Activated naive CD8-positive, alpha-beta T cell (primary cell): ENCODE measurements around the gene PRTN3.

Source experiments
- H3K27ac Mint-ChIP-seq: one replicate; pipeline ENCODE4 v1.8.0; 2021; ENCODE audit warnings: mixed read lengths
- H3K27me3 Mint-ChIP-seq: one replicate; pipeline ENCODE4 v1.8.0; 2021; ENCODE audit warnings: mixed read lengths
- H3K36me3 Mint-ChIP-seq: one replicate; pipeline ENCODE4 v1.8.0; 2021; ENCODE audit warnings: mixed read lengths
- H3K4me1 Mint-ChIP-seq: one replicate; pipeline ENCODE4 v1.8.0; 2021; ENCODE audit warnings: low read depth, mixed read lengths
- H3K4me3 Mint-ChIP-seq: one replicate; pipeline ENCODE4 v1.8.0; 2021; ENCODE audit warnings: mild to moderate bottlenecking, mixed read lengths
- H3K9me3 Mint-ChIP-seq: one replicate; pipeline ENCODE4 v1.8.0; 2021; ENCODE audit warnings: low read depth, mixed read lengths

Gene PRTN3, protein sequence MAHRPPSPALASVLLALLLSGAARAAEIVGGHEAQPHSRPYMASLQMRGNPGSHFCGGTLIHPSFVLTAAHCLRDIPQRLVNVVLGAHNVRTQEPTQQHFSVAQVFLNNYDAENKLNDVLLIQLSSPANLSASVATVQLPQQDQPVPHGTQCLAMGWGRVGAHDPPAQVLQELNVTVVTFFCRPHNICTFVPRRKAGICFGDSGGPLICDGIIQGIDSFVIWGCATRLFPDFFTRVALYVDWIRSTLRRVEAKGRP

DNA sequence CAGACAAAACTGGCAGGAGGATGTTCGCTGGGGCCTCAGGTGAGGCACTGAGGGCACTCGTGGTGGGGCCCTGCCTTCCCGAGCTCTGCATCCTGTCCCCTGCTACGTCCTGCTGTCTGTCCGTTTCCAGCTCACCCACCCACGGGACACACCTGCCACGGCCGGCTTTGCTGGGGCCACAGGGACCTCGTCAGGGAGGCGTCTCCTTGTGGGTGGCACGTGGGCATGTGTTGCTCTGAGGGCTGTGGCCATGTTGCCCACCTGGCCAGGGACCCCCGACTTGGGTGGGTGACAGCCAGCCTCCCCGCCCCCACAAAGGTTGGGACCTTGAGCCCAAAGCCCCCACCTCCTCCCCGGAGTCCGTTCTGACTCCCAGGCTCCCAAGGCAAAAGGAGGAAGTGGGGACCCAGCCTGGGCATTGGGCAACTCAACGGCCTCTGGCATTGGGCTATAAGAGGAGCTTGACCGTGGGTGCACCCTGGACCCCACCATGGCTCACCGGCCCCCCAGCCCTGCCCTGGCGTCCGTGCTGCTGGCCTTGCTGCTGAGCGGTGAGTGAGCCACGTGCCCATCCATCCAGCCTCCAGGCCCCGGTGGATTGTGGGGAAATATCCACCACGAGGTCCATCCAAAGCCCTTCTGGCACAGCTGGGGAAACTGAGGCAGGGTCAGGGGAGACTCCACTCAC is at the start of gene PRTN3:
Gene PRTN3 (plus strand): TSS at position 481 of the 688 bp plus-strand sequence. CDS start 10 bp downstream, at position 491.
- H3K36me3 Mint-ChIP-seq = no peaks in the 10 kb centered on the region
- H3K4me1 Mint-ChIP-seq = peaks cover 6% of the 10 kb centered on the region
- no peak within 1 kb of the TSS for H3K4me3 Mint-ChIP-seq
- H3K27me3 Mint-ChIP-seq = peaks cover 15% of the 10 kb centered on the region
- no peak within 1 kb of the TSS for H3K27ac Mint-ChIP-seq
- no peaks in the 10 kb centered on the region for H3K9me3 Mint-ChIP-seq

DNA sequence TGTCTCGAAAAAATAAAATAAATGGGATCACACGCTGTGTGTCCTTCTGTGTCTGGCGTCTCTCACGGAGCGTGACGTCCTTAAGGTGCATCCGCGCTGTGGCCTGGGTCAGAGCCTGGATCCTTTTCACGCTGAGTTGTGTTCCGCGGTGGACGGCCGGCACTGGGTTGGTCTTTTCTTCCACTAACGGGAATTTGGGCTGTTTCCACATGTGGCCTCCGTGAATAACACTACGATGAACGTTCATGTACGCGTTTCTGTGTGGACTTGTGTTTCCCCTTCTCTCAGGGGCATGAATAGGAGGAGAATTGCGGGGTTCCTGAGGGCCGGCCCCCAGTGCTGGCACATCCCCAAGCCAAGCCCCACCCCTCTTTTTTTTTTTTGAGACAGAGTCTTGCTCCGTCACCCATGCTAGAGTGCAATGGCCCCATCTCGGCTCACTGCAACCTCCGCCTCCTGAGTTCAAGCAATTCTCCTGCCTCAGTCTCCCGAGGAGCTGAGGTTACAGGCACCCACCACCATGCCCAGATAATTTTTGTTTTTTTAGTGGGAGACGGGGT is 49.7 kb upstream of the PRTN3 start:
- Mint-ChIP-seq H3K4me1 (no peaks in the 10 kb centered on the region), H3K27me3 (peaks cover 1% of the 10 kb centered on the region), H3K4me3 (no peak overlapping the region), H3K9me3 (no peaks in the 10 kb centered on the region), H3K27ac (no peak overlapping the region), H3K36me3 (no peaks in the 10 kb centered on the region)

DNA sequence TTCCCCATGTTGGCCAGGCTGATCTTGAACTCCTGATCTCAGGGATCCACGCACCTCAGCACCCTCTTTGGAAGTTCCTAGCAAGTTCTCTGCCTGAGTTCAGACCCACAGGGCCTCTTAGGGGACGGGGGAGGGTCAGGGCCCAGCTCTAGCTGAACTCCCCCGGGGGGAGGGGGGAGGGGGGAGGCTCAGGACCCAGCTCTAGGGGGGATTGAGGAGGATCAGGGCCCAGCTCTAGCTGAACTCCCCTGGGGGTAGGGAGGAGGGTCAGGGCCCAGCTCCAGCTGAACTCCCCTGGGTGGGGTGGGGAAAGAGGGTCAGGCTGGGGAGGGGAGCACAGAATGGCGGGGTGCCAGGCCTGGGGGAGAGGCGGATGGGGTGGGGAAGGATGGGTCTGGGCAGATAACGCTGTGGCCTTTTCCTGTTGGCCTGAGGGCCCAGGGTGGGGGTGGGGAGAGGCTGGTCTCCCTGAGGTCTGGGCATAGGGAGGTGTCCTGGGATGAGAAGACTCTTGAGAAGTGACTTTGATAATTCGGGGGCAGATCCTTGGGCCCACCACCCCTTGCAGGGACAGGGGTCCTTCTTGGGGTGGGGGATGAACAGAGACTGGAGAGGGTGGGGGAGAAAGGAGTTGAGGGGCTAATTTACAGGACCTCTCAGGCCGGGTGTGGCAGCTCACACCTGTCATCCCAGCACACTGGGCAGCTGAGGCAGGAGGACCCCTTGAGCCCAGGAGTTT is 49.1 kb upstream of the PRTN3 start:
- Mint-ChIP-seq H3K4me1 (peaks cover 2% of the 10 kb centered on the region), H3K27ac (no peak overlapping the region), H3K4me3 (no peak overlapping the region), H3K27me3 (peaks cover 1% of the 10 kb centered on the region), H3K36me3 (no peaks in the 10 kb centered on the region), H3K9me3 (no peaks in the 10 kb centered on the region)

DNA sequence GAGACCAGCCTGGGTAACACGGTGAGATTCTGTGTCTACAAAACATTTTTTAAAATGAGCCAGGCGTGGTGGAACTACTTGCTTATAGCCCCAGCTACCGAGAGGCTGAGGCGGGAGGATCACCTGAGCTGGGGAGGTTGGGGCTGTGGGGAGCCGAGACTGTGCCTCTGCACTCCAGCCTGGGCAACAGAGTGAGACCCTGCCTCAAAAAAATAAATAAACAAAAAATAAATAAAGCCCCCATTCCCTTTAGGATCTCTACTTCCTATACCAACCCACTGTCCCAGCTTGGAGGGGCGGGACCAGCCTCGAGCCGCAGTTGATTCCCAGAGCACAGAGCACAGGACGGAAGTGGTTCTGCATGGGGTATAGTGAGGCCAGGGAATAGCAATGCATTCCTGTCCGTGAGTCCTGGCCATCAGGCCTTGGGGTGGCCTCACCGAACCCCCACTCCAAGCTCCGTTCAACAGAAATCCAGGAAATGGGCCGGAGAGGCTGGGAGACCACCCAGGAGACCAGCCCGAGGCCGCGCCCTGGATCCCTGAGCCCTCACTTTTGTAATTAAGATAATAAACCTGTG is 48.4 kb upstream of the PRTN3 start:
- H3K4me3 Mint-ChIP-seq = no peak overlapping the region
- H3K27ac Mint-ChIP-seq = no peak overlapping the region
- no peaks in the 10 kb centered on the region for H3K36me3 Mint-ChIP-seq
- H3K27me3 Mint-ChIP-seq = peaks cover 1% of the 10 kb centered on the region
- H3K4me1 Mint-ChIP-seq = peaks cover 2% of the 10 kb centered on the region
- no peaks in the 10 kb centered on the region for H3K9me3 Mint-ChIP-seq

DNA sequence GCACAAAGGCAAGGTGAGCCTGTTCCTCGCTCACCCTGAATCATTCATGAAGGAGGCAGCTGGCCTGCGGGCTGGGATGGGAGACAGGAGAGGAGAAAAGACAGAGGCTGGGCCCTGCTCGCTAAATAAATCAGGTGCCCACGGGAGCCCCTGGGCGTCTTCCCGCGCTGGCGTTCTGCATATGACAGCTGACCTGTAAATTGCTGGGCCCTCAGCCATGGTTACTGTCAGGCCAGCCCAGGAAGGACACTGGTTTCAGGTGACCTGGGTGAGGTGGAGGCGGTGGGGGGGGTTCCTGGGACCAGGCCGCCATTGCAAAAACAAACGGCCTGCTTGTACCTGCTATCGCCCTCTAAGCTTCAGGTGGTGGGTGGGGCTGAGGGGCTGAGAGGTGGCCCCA is 47.0 kb upstream of the PRTN3 start:
- no peak overlapping the region for H3K4me3 Mint-ChIP-seq
- H3K27me3 Mint-ChIP-seq = peaks cover 1% of the 10 kb centered on the region
- peaks cover 2% of the 10 kb centered on the region for H3K36me3 Mint-ChIP-seq
- H3K4me1 Mint-ChIP-seq = peaks cover 2% of the 10 kb centered on the region
- no peak overlapping the region for H3K27ac Mint-ChIP-seq
- H3K9me3 Mint-ChIP-seq = no peaks in the 10 kb centered on the region

DNA sequence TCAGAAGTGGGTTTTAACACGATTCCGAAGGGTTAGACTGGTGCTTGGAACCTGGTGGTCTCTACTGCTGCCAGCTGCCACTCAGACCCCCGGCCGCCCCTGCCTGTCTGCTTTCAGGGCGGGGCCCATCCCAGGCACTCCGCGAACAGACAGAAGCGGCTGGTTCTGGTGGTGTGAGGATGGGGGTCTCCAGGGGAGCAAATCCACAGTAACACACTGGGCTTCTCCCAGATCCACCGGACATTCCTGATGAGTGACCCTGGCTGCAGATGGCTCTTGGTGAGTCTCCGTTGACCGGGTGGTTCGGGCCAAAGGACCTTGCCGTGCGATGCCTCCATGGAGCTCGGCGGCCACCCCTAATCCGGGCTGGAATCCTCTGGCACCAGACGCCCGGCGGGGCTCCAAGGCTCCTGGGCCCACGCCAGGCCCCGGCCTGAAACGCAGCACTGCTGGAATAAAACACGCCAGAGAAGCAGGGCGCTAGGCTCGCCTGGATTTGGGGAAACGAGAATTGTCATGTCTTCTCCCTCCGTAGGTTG is 45.7 kb upstream of the PRTN3 start:
- no peaks in the 10 kb centered on the region for H3K27me3 Mint-ChIP-seq
- H3K27ac Mint-ChIP-seq = no peak overlapping the region
- H3K4me1 Mint-ChIP-seq = peaks cover 12% of the 10 kb centered on the region
- H3K9me3 Mint-ChIP-seq = no peaks in the 10 kb centered on the region
- H3K4me3 Mint-ChIP-seq = no peak overlapping the region
- H3K36me3 Mint-ChIP-seq = peaks cover 4% of the 10 kb centered on the region

DNA sequence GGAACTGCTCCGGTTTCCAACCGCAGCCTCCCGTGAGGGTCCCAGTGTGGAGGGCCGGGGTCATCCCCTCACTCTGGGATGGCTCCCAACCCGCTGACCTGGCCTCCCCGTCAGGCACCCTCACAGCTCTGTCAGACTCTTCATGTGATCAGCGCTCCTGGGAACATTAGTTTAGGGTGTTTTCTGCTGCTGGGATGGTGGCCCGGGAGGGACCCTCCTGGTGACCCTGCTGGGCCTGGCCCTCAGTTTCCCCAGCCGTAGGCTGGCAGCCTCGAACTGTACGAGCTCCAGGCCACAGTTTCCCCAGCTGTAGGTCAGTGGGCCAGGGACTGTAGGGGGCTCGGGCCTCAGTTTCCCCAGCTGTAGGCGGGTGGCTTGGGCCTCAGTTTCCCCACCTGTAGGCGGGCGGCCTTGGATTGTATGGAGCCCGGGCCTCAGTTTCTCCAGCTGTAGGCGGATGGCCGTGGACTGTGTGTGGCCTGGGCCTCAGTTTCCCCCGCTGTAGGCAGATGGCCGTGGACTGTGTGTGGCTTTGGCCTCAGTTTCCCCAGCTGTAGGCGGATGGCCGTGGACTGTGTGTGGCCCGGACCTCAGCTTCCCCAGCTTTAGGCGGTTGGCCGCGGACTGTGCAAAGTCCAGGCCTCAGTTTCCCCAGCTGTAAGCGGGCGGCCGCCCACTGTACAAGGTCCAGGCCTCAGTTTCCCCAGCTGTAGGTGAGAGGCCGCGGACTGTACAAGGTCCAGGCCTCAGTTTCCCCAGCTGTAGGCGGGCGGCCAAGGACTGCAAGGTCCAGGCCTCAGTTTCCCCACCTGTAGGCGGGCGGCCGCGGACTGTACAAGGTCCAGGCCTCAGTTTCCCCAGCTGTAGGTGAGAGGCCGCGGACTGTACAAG is 44.9 kb upstream of the PRTN3 start:
- Mint-ChIP-seq H3K27ac (no peak overlapping the region), H3K27me3 (no peaks in the 10 kb centered on the region), H3K4me1 (peaks cover 18% of the 10 kb centered on the region), H3K36me3 (peaks cover 7% of the 10 kb centered on the region), H3K4me3 (no peak overlapping the region), H3K9me3 (no peaks in the 10 kb centered on the region)

DNA sequence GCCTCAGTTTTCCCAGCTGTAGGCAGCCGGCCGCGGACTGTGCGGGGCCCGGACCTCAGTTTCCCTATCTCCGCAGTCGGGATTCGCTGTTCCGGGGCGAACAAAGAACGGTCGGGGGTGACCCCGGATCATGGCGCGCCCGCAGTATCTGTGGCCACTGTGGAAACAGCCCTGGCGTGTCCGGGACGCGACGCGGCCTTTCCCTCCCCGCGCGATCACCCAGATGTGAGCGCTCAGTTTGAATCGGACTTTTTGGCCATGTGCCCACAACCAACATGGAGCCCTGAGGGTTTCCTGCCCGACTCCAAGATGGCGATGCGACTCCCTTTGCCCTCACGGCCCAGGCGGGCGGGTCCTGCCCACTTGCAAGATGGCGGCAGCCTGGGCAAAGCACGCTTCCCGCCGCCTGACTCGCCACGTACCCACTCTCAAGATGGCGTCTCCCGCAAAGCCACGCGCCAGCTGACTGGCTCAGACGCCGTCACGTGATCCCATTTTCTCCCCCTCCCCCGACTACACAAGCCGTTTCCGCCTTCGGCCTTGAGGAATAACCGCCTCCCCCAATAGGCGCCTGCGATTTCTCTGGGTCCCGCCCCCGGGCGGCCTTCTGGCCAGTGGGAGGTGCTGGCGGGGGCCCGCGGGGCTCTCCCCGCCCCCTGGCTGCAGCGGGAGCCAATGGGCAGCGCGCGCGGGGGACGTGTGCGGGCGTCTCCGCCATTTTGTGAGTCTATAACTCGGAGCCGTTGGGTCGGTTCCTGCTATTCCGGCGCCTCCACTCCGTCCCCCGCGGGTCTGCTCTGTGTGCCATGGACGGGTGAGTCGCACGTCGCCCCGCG is 43.9 kb upstream of the PRTN3 start, which contains the start of gene PTBP1:
Gene PTBP1 (plus strand): TSS at position 761 of the 836 bp plus-strand sequence. CDS start 46 bp downstream, at position 807.
- H3K9me3 Mint-ChIP-seq = no peaks in the 10 kb centered on the region
- H3K4me1 Mint-ChIP-seq = peaks cover 25% of the 10 kb centered on the region
- peak within 1 kb of the TSS; percentile 96 for H3K27ac Mint-ChIP-seq
- H3K4me3 Mint-ChIP-seq = peak within 1 kb of the TSS; percentile 95
- H3K27me3 Mint-ChIP-seq = no peaks in the 10 kb centered on the region
- H3K36me3 Mint-ChIP-seq = peaks cover 7% of the 10 kb centered on the region

DNA sequence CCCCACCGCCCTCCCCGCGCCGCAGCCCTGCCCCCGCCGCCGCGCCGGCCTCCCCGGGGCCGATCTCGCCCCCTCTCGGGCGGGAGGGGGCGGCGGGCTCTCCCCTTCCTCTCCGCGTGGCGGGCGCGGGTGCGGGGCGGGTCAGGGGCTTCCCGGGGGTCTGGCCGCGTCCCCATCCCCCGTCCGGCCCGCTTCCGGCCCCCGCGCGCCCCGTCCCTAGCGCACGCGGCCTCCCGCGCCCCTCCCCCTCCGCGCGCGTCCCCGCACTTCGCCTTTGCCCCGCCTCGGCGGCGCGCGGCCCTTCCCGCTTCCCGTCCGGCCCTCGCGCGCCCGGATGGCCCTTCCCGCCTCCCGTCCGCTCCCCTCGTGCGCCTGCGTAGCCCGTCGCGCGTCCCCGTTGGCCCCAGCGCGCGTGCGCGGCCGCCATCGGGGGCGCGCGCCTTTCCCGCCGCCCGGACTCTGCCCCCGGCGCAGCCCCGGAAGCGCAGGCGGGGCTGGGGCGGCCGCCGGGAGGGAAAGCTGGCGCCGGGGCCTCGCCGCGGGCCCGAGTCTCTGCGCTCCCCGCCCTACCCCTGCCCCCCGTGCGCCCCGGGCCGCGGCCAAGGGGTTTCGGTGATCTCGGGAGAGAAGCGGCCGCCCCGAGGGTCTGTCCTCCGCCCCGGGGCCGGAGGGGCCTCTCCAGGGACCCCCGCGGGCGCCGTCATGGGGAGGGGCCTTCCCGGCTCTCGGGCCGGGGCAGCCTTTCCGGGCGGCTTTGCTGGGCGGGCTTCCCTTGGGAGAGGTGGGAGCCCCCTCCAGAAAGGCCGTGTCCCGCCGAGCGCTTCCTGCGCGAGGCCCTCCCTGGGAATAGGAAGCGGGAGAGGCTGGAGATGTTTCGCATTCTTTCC is 43.0 kb upstream of the PRTN3 start:
- Mint-ChIP-seq H3K27me3 (no peaks in the 10 kb centered on the region), H3K36me3 (peaks cover 7% of the 10 kb centered on the region), H3K4me1 (peaks cover 32% of the 10 kb centered on the region), H3K4me3 (peak overlapping the region; percentile 90), H3K27ac (peak overlapping the region; percentile 83), H3K9me3 (no peaks in the 10 kb centered on the region)

DNA sequence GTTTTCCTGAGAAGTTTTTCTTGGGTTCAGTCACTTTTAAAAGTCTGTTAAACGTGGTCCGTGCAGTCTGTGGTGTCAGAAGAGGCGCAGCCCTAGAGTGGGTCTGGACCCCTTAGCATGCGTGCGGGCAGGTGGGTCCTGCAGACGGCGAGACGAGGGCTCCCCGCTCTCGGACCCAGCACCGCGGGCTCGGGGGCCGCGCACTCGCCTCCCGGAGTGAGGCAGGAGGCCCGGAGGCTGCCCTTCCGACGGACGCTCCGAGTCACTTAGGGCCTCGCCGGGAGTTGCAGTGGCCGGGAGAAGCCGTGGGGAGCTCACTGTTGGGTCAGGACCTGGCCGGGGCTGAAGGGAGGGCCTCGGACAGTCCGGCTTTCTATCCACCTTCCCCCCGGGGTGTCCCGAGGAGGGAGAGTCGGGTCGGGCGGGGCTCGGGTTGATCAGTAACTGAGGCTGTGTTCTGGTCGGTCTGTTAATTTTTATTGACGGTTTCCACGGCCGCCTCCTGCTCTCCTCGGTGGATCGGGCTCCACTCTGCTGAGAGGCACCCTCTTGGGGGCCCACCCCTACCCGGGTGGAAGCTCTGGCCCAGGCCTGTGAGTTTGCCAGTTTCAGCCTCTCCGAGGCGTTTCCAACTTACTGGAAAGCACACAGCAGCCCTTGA is 42.3 kb upstream of the PRTN3 start:
- H3K36me3 Mint-ChIP-seq = peaks cover 7% of the 10 kb centered on the region
- H3K27ac Mint-ChIP-seq = peak overlapping the region; percentile 87
- H3K4me1 Mint-ChIP-seq = peaks cover 34% of the 10 kb centered on the region
- no peaks in the 10 kb centered on the region for H3K27me3 Mint-ChIP-seq
- peak overlapping the region; percentile 90 for H3K4me3 Mint-ChIP-seq
- H3K9me3 Mint-ChIP-seq = no peaks in the 10 kb centered on the region

DNA sequence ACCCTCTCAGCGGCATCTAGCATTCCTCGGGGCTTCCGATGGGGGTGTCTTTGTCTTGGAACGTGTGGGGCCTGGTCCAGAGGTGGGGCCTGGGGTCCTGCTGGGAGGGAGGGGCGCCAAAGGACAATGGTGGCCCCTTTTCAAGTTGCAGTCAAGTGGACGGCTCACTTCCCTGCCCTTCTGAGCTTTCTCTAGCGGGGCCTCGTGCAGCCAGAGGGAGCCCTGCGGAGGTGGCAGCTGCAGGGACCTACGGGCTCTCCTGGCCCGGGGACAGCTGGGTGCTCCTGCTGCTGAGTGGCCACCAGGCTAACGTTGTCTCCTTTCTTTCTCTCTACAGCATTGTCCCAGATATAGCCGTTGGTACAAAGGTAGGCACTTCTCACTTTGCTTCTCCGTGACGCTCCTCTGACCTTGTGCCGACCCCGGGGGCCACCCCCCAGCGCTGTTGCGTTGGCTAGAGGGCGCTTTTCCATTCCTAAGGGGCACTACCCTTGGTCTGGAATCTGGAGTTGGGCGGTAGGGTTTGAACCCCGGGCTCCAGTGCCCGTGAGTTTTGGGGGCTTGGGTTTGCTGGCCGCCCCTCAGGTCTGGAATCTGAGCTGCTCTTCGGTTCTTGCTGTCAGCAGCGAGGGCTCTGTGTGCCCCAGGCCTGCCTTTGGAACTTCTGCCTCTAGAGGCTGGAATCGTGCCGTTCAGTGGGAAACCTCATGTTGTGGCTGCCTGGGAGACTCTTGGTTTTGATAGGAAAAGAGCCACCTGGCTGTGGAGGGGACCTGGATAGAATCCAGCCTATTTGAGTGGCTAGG is 41.5 kb upstream of the PRTN3 start:
- peak overlapping the region; percentile 87 for H3K27ac Mint-ChIP-seq
- no peaks in the 10 kb centered on the region for H3K9me3 Mint-ChIP-seq
- H3K4me1 Mint-ChIP-seq = peaks cover 37% of the 10 kb centered on the region
- peak overlapping the region; percentile 90 for H3K4me3 Mint-ChIP-seq
- H3K27me3 Mint-ChIP-seq = no peaks in the 10 kb centered on the region
- peaks cover 7% of the 10 kb centered on the region for H3K36me3 Mint-ChIP-seq
